OCI-LY3 (cell line): ENCODE results near the gene COL4A3.

Source experiments
- EZH2phosphoT487 ChIP-seq: fragments of 200-600 bp; shearing (Covaris generic); IDR thresholded peaks from 2 replicates; pipeline ENCODE4 v1.6.1; 2018; ENCODE audit warnings: antibody characterized with exemption, mixed run types, low read depth
- TF ChIP-seq, protein P1 (sequence below): fragments of 200-600, 300-600 bp; sonication (generic); IDR thresholded peaks from 2 replicates; pipeline ENCODE4 v1.5.1; 2014; ENCODE audit warnings: antibody characterized with exemption, low read length, low read depth

GRCh38 chr2:227214622-227215041 is 50.2 kb downstream of the COL4A3 start:
- TF ChIP-seq, protein P1, sequence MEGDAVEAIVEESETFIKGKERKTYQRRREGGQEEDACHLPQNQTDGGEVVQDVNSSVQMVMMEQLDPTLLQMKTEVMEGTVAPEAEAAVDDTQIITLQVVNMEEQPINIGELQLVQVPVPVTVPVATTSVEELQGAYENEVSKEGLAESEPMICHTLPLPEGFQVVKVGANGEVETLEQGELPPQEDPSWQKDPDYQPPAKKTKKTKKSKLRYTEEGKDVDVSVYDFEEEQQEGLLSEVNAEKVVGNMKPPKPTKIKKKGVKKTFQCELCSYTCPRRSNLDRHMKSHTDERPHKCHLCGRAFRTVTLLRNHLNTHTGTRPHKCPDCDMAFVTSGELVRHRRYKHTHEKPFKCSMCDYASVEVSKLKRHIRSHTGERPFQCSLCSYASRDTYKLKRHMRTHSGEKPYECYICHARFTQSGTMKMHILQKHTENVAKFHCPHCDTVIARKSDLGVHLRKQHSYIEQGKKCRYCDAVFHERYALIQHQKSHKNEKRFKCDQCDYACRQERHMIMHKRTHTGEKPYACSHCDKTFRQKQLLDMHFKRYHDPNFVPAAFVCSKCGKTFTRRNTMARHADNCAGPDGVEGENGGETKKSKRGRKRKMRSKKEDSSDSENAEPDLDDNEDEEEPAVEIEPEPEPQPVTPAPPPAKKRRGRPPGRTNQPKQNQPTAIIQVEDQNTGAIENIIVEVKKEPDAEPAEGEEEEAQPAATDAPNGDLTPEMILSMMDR, result no peak
- no peak for TF ChIP-seq EZH2phosphoT487
